DMS53 treated with DMSO at 0.1 percent for 48 hours (cell line): ENCODE measurements around the gene RAB7A.

Source experiments
- DNase-seq: peaks from one replicate; lab custom pipeline; 2025; ENCODE audit not compliant: unreplicated experiment; lab: John Stamatoyannopoulos, UW

Gene RAB7A

GRCh38 chr3:128848936-128849335 lies 123.0 kb downstream of the RAB7A start:
- DNase-seq, result no peak

- DNase-seq, result no peak
Measured at GRCh38 chr3:128849911-128850455, 124.0 kb downstream of the RAB7A start.

DNA sequence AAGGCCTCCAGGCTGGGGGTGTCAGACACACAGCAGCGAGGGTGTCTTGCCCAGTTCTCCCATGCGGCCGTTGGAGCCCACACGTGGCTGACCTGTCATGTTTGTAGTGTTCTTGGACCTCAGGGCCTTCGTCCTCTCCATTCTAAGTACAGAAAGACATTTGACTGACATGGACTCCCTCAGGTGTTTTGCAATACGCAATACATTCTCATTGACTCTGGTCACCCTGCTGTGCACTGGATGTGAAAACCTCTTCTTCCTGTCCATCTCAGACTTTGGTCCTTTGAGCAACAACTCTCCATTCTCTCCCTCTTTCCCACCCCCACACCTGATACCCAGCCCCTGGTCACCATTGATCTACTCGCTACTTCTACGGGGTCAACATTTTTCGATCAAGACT lies 124.6 kb downstream of the RAB7A start:
- DNase-seq, result no peak

DNA sequence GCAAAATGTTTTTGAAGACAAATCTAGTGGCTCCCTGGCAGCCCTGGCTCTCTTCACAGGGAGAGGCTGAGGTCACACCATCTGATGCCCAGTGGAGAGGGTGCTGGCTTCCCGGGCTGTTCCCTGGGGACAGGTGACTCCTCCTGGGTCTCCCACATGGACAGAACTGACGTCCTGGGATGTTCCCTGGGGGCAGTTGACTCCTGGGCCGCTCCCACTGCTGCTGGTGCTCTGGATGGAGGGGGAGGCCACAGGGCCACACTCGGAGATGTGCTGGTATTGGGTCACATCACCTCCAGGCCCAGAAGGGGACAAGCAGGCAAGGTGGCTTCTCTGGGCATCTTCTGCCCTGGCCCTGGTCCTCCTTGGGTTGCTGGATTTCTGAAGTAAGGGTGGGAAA lies 125.6 kb downstream of the RAB7A start:
- DNase-seq, result no peak

DNA sequence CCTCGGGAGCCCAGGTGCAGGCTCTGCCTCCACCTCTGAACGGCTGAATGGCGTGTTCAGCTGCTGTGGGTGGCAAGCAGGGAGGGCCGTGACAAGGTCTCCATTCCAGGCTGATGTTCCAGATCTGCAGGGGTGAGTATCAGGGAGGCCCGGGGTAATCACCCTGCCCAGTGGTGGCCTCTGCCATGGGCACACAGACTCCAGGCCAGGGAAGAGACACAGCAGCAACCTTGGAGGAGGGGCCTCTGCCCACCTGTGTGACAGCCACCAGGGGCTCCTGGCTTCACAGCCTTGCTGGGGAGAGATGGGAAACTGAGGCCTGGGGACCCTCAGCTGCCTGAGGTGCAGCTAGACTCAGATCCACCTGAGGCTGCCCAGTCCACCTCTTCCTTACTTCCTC lies 127.8 kb downstream of the RAB7A start:
- DNase-seq, result no peak

- DNase-seq, result no peak
Measured at GRCh38 chr3:128854475-128854874, 128.5 kb downstream of the RAB7A start.

DNA sequence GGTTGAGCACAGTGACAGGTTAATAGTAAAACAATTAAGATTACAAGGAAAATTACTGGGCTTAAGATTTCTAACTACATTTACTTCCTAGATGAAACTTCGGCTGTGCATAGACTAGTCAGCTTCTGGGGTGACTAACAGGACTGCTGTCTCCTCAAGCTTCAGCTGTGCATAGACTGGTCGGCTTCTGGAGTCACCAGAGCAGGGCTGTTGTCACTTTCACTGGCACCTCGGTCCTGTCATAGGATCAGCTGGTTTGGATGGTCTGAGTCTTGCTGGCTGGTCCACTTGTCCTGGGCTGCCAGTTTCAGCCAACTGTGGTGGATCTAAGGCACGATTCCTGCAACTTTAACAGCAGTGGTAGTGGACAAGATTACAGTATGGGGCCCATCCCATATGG lies 129.6 kb downstream of the RAB7A start:
- no peak for DNase-seq

- no peak for DNase-seq
Measured at GRCh38 chr3:128858167-128858566, 132.2 kb downstream of the RAB7A start.

DNA sequence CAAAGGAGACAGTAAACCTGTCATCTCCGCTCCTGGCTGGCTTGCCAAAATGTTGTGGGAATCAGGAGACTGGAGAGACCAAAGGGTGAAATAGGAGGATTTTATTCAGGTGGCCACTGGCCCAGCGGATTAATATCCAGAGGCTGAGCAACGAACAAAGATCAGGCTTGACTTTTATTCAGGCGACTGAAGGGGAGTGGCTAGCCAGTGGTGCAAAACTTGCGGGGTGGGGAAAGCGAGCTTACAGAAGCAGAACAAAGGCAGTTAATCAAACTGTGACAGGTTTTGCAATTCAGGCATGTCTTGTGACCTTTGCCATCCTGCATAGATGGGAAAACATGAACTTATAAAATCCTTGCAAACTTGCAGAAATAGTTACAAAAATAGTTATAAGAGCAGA lies 133.6 kb downstream of the RAB7A start:
- DNase-seq, result no peak

- DNase-seq, result no peak
Measured at GRCh38 chr3:128861491-128861890, 135.5 kb downstream of the RAB7A start.

GRCh38 chr3:128863560-128863959 lies 137.6 kb downstream of the RAB7A start:
- no peak for DNase-seq
